Panc1 (cell line): ENCODE results near the gene CDK13.

Source experiments
- CTCF ChIP-seq: fragments of 450-650 bp; IDR thresholded peaks from 2 replicates; pipeline ENCODE4 v1.5.1; 2017; ENCODE audit warnings: mild to moderate bottlenecking
- POLR2AphosphoS5 ChIP-seq: IDR thresholded peaks from 2 replicates; pipeline ENCODE4 v1.6.1; 2012; ENCODE audit warnings: mild to moderate bottlenecking, low read depth, low read length, moderate library complexity
- REST ChIP-seq, 2 experiments: IDR thresholded peaks; 2 replicates each; pipeline ENCODE4 v1.6.1; 2011 to 2012; ENCODE audit warnings: low read depth in 2 of 2, control low read depth in 1 of 2, low read length in 1 of 2, mild to moderate bottlenecking in 1 of 2, moderate library complexity in 1 of 2; ENCODE audit not compliant: insufficient read depth in 1 of 2
- SIN3A ChIP-seq: IDR thresholded peaks from 2 replicates; pipeline ENCODE4 v1.6.1; 2012; ENCODE audit warnings: low read depth, mild to moderate bottlenecking, low read length, moderate library complexity, borderline replicate concordance; ENCODE audit not compliant: insufficient read depth
- TCF7L2 ChIP-seq: IDR thresholded peaks from 2 replicates; pipeline ENCODE4 v1.6.1; 2011; ENCODE audit warnings: mild to moderate bottlenecking, low read depth, low read length, inconsistent platforms

- no peak for TF ChIP-seq POLR2AphosphoS5
- TF ChIP-seq CTCF = no peak
- TF ChIP-seq REST (IDR thresholded peaks at IDR 0.05; ENCODE audit: insufficient read depth in 1 of 2, low read depth in 2 of 2, low read length in 1 of 2) = no peak
- no peak for TF ChIP-seq TCF7L2
- no peak for TF ChIP-seq SIN3A
These were observed 19.4 kb downstream of the CDK13 start for GRCh38 chr7:39969431-39969830.
